Right ventricle myocardium superior (tissue), 1 donor: ENCODE data around the gene ERCC8. TPM values are rescaled to one million over a fixed set of nuclear protein-coding genes. Genes with fewer than 3 reads are reported as not detected.

Experiments used
- ATAC-seq: fragments of 200-7000 bp; cut with Tn5 transposase; one replicate; pipeline ENCODE4 v1.9.1; 2020; ENCODE audit warnings: mild to moderate bottlenecking; ENCODE audit not compliant: poor library complexity
- DNase-seq: peaks from one replicate; pipeline ENCODE4 v3.0.0-alpha.2; 2020
- intact Hi-C: fragments of 100-400 bp; cut with DNase I; formaldehyde crosslinking; loops from one replicate; pipeline ENCODE4 v1.11.2; 2022
- total RNA-seq: library from RNA; stranded (reverse); fragmentation: NEBNext Ultra II Directional; extraction: Animal tissue kit (Norgen Biotek cat#: 25700); gene quantifications from one replicate; pipeline ENCODE4 v1.2.1, GENCODE V29; 2021
- donor health status: DM: no; HTN: yes; CAD: no; lungs with severe emphysema.

The ERCC8 gene
- total RNA-seq, 1 donor from 2014 or later, result 5.1 TPM

GRCh38 chr5:60843936-60844905 is 100.6 kb downstream of the ERCC8 start, which contains the start of gene ELOVL7:
Gene ELOVL7, minus strand, starts transcription at chr5:60844269. Its CDS starts 56,872 bp downstream, at chr5:60787397.
- DNase-seq, result peak; percentile 44
- ATAC-seq, result peak; percentile 79
- intact Hi-C loops, result no loop called here

- ATAC-seq (no peak), DNase-seq (no peak)
- intact Hi-C loops, result no loop called here
These were observed 101.4 kb downstream of the ERCC8 start for GRCh38 chr5:60843386-60843935.

DNA sequence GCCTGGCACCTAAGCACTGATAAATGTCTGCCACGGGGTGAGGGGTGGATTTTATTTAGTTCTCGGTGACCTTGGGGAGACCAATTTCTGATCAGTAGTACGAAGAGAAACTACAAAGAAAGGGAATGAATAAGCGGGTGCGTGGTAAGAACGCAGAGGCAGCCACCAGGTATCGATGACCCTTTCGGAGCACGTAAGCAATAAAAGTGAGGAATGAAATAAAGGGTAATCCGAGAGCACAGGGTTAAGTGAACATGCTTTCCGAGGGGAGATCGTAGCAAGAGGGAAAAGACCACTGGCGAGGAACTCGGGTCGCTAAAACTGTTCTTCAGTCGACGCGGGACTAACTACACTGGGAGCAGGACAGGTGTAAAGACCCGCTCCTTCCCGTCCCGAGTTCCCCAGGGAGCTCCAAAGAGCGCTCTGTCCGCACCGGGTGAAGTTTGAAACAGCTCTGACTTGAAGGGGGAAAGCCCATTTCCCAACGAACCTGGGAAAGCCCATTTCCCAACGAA is 101.9 kb downstream of the ERCC8 start:
- intact Hi-C loops, result no loop called here
- ATAC-seq, result no peak

GRCh38 chr5:60841361-60841760 is 103.5 kb downstream of the ERCC8 start:
- intact Hi-C loops, result no loop called here
- DNase-seq (no peak), ATAC-seq (no peak)

More for the DNA sequence above, 101.9 kb downstream of the ERCC8 start:
- no peak for DNase-seq

DNA sequence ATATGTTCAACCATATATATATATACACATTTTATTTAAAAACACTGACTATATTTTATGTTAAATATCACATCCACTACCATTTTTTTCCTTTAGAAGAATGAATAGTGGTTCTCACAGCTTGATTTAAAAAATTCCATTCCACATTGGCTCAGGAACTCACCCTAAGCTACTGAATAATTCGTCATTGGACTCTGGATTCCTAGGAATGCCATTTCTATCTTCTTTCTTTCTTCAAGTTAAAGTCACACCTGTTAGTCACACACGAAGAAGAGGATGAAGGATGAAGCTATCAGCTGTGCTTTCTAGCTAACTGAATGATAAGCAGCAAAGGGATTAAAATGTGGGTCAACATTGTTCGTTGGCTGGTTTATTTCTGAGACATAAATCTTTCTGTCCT is 108.7 kb downstream of the ERCC8 start:
- intact Hi-C loops, result no loop called here
- ATAC-seq, result no peak
- DNase-seq, result no peak

- intact Hi-C loops, result no loop called here
- ATAC-seq, result no peak
- no peak for DNase-seq
These were observed 109.3 kb downstream of the ERCC8 start for GRCh38 chr5:60835554-60835953.

DNA sequence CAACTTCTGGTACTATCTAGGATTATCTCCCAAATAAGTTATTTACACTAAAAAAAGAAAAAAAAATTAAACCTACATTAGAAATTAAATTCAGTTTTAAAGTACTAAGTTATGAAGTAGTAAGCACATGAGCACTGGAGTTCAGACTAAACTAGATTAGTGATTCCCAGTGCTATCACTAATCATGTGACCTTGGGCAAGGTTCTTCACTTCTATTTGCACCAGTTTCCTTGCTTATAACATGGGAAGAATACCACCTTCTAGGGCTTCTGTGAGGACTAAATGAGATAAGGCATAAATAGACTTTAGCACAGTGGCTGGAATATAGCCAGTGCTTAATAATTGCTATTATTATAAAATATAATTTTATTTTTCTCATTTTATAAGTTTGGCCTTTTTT is 111.3 kb downstream of the ERCC8 start:
- intact Hi-C loops, result no loop called here
- no peak for ATAC-seq

GRCh38 chr5:60830581-60831127 is 114.2 kb downstream of the ERCC8 start:
- DNase-seq (no peak), ATAC-seq (no peak)
- intact Hi-C loops, result no loop called here

More for the DNA sequence above, 111.3 kb downstream of the ERCC8 start:
- no peak for DNase-seq

DNA sequence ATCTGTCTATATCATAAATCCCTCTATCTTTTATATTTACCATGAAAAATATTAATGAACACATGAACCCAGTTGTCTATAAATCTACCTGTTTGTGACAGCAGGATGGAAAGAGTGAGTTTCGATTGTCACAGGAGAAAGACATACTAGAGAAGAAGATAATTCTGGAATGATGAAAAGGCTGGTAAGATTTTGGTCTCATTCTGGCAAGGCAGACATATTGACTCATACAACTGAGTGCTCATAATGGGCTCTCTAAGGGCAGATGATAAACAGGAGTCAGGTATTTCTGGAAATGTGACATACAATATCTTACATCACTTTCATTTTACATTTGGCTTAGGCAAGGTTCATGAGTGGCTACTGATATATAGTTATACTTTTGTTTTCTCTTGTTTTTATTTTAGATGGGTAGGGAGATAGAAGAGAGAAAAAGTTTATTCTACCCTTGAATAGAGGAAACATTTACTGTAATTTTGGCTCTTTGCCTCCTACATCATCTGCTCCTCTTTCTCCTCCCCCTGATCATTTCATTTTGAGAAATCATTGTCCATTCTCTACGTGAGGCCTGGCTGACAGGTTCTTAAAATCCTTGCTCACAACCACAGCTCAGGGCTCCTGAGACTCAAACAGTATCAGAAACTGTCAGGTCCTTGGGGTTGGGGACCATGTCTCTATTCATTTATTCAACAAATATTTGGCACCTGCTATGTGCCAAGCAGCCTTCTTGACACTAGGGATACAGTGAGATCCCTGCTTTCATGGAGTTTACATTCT is 115.2 kb downstream of the ERCC8 start:
- ATAC-seq, result no peak
- intact Hi-C loops, result no loop called here
- no peak for DNase-seq

GRCh38 chr5:60827201-60827600 is 117.7 kb downstream of the ERCC8 start:
- DNase-seq, result no peak
- ATAC-seq, result no peak
- intact Hi-C loops, result no loop called here

DNA sequence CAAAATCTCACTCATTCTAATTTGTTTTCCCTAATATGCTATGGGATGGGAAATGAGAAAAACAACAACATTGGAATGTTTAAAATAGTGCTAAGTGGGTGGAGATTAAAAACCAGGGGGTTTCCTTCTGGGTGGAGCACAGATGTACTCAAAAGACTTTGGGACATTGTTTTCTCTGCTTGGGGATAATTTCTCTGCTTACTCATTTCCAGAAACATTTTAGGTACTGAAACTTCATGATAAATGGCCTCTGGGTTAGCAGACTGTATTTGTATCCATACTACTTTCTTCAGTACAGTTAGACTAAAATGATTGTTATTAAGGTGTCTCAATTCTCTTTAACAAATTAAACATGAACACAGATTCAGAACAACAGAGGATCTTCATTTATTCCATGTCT is 118.2 kb downstream of the ERCC8 start:
- intact Hi-C loops, result no loop called here
- DNase-seq, result no peak
- ATAC-seq, result no peak

Other genes with a start within 250 kb of the ERCC8 start
- gene DEPDC1B, start 244.9 kb downstream of the ERCC8 start, total RNA-seq, result 0.27 TPM
- gene ELOVL7, start 100.8 kb downstream of the ERCC8 start, total RNA-seq, result 0.73 TPM
- gene NDUFAF2, start 135 bp upstream of the ERCC8 start, total RNA-seq, result 41.2 TPM
- 19.2 TPM for gene SMIM15, start 217.4 kb upstream of the ERCC8 start, total RNA-seq